Effector CD4-positive, alpha-beta T cell (primary cell): ENCODE measurements around the gene MTPN.

Experiments
- DNase-seq: peaks from one replicate; pipeline ENCODE4 v3.0.0-alpha.2; 2020

The MTPN gene

GRCh38 chr7:135920478-135920877 lies 56.7 kb downstream of the MTPN start:
- DNase-seq: no peak

- DNase-seq: no peak
Measured at GRCh38 chr7:135919071-135919841, 57.9 kb downstream of the MTPN start.

- no peak for DNase-seq
Measured at GRCh38 chr7:135918134-135918533, 59.0 kb downstream of the MTPN start.

DNA sequence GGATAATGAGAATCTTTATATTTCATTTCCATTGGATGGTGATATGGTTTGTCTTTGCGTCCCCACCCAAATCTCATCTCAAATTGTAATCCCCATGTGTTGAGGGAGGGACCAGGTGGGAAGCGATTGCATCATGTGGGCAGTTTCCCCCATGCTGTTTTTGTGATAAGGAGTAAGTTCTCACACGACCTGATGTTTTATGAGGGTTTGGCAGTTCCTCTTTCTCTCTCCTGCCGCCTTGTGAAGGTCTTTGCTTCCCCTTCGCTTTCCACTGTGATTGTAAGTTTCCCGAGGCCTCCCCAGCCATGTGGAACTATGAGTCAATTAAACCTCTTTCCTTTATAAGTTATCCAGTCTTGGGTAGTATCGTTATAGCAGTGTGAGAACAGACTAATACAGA lies 59.4 kb downstream of the MTPN start:
- no peak for DNase-seq

DNA sequence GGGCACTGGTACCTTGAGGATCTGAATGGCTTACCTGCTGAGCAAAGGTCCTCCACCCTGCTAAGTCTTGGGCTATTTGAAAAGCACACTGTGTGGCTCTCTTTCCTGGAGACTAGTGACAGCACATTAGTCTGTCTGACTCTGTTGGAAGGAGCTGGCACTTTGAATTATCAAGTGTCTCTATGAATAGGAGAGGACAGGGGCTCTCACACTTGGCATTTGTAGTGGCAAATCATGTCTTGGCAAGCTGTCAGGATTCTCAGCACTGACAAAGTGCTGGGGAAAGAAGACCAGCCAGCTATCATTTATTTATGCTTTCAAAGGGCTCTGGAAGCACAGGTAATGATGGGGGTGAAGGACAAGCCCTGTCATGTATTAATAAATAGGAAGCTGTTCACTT lies 62.8 kb downstream of the MTPN start:
- no peak for DNase-seq

DNA sequence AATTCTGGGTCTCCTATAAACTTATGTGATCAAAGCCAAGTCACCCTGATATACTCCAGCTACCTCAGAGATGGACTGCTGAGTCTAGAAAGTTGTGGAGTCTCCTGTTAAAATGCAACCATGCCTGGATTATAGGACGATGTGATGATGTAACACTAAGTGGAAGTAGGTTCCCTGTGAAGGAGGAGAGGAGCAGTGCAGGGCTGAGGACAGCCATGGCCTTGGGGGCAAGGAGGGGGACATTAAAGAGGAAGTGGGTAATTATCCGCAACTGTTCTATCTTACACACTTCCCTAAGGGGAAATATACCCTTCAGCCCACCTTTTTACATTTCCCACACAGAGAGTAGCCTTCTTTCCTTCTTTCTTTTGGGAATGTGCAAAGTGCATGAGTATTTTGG lies 63.8 kb downstream of the MTPN start:
- DNase-seq: no peak

- no peak for DNase-seq
Measured at GRCh38 chr7:135911099-135911498, 66.1 kb downstream of the MTPN start.

GRCh38 chr7:135910393-135911036 lies 66.6 kb downstream of the MTPN start:
- DNase-seq: no peak

GRCh38 chr7:135905858-135906257 lies 71.3 kb downstream of the MTPN start:
- DNase-seq: no peak

- no peak for DNase-seq
Measured at GRCh38 chr7:135905355-135905754, 71.8 kb downstream of the MTPN start.

- no peak for DNase-seq
Measured at GRCh38 chr7:135904282-135904681, 72.9 kb downstream of the MTPN start.

DNA sequence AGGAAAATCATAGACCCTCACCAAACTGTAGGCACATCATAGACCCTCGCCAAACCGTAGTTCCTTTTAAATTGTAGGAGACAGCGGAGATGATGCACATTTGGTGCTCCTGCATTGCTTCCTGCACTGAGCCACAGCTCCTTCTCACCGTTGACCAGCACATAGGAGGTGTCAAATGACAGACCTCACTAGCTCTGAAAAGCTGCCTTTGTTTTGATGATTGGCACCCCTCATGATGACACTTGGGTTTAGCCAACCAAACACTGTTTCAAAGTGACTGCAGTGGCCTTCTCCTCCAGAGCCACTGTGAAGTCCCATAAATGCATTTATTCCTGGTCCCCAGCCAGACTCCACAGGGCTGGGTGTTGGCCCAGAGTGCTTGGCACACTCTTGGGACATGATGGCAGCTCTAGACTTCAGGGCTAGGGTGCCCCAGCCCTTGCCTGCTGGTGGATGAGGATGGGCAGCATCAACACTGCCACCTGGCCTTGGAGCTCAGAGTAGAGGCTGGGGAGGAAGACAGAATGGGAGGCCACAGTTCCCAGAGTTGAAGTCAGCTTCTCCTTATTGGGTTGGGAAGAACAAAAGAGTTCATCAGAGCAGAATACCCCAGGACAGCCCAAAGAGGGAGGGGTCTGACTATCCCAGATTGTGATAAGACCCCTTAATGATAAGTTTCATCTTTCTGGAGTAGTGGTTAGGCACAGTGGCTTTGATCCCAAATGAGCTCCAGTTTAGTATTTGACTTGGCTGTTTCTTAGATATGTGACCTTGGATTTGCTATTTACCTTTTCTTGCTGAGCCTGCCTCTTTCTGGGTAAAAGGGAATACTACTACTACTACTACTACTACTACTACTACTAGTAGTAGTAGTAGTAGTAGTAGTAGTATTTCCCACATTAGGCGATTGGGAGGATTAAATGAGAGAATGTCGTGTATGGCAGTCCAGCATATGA lies 75.3 kb downstream of the MTPN start:
- DNase-seq: no peak

- no peak for DNase-seq
Measured at GRCh38 chr7:135900065-135900546, 77.1 kb downstream of the MTPN start.

- no peak for DNase-seq
Measured at GRCh38 chr7:135899458-135900064, 77.6 kb downstream of the MTPN start.

GRCh38 chr7:135898226-135898625 lies 78.9 kb downstream of the MTPN start:
- DNase-seq: no peak

DNA sequence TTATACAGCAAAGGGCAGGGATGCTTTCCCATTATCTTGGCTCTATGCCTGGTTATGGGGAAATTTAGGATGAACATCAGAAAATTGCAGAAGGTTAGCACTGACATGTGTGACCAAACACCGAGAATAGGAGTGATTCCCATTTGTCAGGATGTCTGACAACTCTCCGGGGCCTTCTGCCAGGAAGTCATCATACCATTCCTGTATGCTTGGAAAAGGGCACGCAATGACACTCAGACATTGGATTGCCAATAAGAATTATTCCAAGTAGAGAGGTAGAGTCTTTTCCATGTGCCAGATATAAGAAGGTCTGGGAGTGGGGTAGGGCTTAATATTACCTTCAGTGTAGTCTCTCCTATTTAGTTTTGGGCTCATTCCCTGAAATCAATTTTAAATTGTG lies 82.3 kb downstream of the MTPN start:
- no peak for DNase-seq

DNA sequence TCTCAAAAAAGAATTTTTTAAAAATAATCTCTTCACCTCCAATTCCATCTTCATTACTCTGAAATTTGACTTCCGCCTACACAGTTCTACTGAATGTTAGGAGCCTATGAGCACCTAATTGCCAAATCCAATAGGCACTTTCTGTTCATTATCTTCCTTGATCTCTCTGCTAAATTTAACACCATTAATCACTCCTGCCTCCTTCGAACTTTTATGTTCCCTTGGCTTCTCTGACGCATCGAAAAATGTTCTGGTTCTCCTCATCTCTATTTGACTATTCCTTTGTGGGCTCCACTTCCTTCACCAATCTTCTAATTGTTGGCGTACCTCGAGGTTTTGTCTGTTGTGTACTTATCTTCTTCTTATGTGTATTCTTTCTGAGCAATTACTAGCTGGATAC lies 87.3 kb downstream of the MTPN start:
- no peak for DNase-seq

DNA sequence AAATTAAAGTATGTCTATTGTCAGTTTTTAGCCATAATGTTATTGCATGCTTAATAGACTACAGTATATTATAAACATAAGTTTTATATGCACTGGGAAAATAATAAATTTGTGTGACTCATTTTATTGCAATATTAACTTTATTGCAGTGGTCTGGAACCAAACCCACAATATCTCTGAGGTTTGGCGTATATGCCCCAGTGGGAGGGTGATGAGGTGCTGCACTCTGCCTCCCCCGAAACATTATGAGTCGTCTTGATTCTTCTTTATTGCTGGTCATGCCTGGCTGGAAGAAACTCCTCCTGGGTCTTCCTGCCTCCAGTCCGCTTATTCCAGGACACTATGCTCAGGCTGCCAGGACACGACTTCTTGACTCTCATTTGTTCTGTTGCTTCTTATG lies 88.4 kb downstream of the MTPN start:
- DNase-seq: no peak

- DNase-seq: no peak
Measured at GRCh38 chr7:135886345-135887132, 90.6 kb downstream of the MTPN start.

GRCh38 chr7:135884495-135885232 lies 92.5 kb downstream of the MTPN start:
- DNase-seq: no peak

- DNase-seq: no peak
Measured at GRCh38 chr7:135879233-135879632, 97.9 kb downstream of the MTPN start.
